Nephron progenitor cell (in vitro differentiated cells): ENCODE measurements around the gene PRIMA1.

Experiments used
- DNase-seq: peaks from one replicate; pipeline ENCODE4 v3.0.0; 2021
- H3K27ac Mint-ChIP-seq: 2 replicates; pipeline ENCODE4 v1.8.0; 2021; ENCODE audit warnings: mild to moderate bottlenecking, moderate library complexity, mixed read lengths
- H3K27me3 Mint-ChIP-seq: 2 replicates; pipeline ENCODE4 v1.8.0; 2021; ENCODE audit warnings: mild to moderate bottlenecking, low read depth, mixed read lengths; ENCODE audit not compliant: poor library complexity
- H3K36me3 Mint-ChIP-seq: 2 replicates; pipeline ENCODE4 v1.8.0; 2021; ENCODE audit warnings: low read depth, mixed read lengths
- H3K4me1 Mint-ChIP-seq: 2 replicates; pipeline ENCODE4 v1.8.0; 2021; ENCODE audit warnings: mixed read lengths
- H3K4me3 Mint-ChIP-seq: 2 replicates; pipeline ENCODE4 v1.8.0; 2021; ENCODE audit warnings: mild to moderate bottlenecking, moderate library complexity, mixed read lengths
- H3K9me3 Mint-ChIP-seq: 2 replicates; pipeline ENCODE4 v1.8.0; 2021; ENCODE audit warnings: mild to moderate bottlenecking, moderate library complexity, mixed read lengths
- CTCF ChIP-seq: fragments of 200-600 bp; sonication (generic); IDR thresholded peaks from 2 replicates; pipeline ENCODE4 v1.5.0; 2021; ENCODE audit warnings: antibody characterized with exemption

The PRIMA1 gene

GRCh38 chr14:93788293-93788542, at the start of gene PRIMA1:
Gene PRIMA1, minus strand, starts transcription at chr14:93788485. Its CDS starts 767 bp downstream, at chr14:93787718.
- Mint-ChIP-seq H3K27me3 (peaks cover 60% of the 10 kb centered on the region), H3K9me3 (peaks cover 18% of the 10 kb centered on the region), H3K4me1 (peaks cover 22% of the 10 kb centered on the region), H3K36me3 (no peaks in the 10 kb centered on the region), H3K27ac (no peak within 1 kb of the TSS), H3K4me3 (peak within 1 kb of the TSS; percentile 96)
- TF ChIP-seq CTCF = no peak
- no peak for DNase-seq

- Mint-ChIP-seq H3K27ac (no peak overlapping the region), H3K27me3 (peaks cover 9% of the 10 kb centered on the region), H3K9me3 (no peaks in the 10 kb centered on the region), H3K4me3 (no peak overlapping the region), H3K4me1 (no peaks in the 10 kb centered on the region), H3K36me3 (no peaks in the 10 kb centered on the region)
- no peak for TF ChIP-seq CTCF
- no peak for DNase-seq
These were observed 46.5 kb upstream of the PRIMA1 start for GRCh38 chr14:93834699-93835371.

- peaks cover 12% of the 10 kb centered on the region for H3K27me3 Mint-ChIP-seq
- DNase-seq = no peak
- H3K4me1 Mint-ChIP-seq = no peaks in the 10 kb centered on the region
- no peak overlapping the region for H3K4me3 Mint-ChIP-seq
- TF ChIP-seq CTCF = no peak
- no peaks in the 10 kb centered on the region for H3K9me3 Mint-ChIP-seq
- no peaks in the 10 kb centered on the region for H3K36me3 Mint-ChIP-seq
- H3K27ac Mint-ChIP-seq = no peak overlapping the region
These were observed 44.4 kb upstream of the PRIMA1 start for GRCh38 chr14:93832665-93833064.

GRCh38 chr14:93832081-93832480, 43.8 kb upstream of the PRIMA1 start:
- Mint-ChIP-seq H3K4me1 (peaks cover 2% of the 10 kb centered on the region), H3K27me3 (peaks cover 12% of the 10 kb centered on the region), H3K27ac (no peak overlapping the region), H3K4me3 (no peak overlapping the region), H3K9me3 (no peaks in the 10 kb centered on the region), H3K36me3 (no peaks in the 10 kb centered on the region)
- no peak for DNase-seq
- TF ChIP-seq CTCF = no peak

- no peak for TF ChIP-seq CTCF
- Mint-ChIP-seq H3K27me3 (peaks cover 8% of the 10 kb centered on the region), H3K4me1 (peaks cover 14% of the 10 kb centered on the region), H3K27ac (peak overlapping the region; percentile 16), H3K4me3 (no peak overlapping the region), H3K9me3 (no peaks in the 10 kb centered on the region), H3K36me3 (no peaks in the 10 kb centered on the region)
- no peak for DNase-seq
These were observed 42.6 kb upstream of the PRIMA1 start for GRCh38 chr14:93830753-93831461.
